DMS114 treated with DMSO at 0.1 percent for 48 hours (cell line): ENCODE data around the gene SHOC2.
A peak's percentile ranks its signal among the peaks of the same experiment; 100 is the strongest.
"Not testable (repeated sequence)": the region's sequence is repeated elsewhere in the genome, so short reads cannot be mapped to it uniquely, and the experiment has no call there.

ENCODE experiments used
- DNase-seq: peaks from one replicate; lab custom pipeline; 2025; ENCODE audit not compliant: unreplicated experiment; lab: John Stamatoyannopoulos, UW

The SHOC2 gene

DNA sequence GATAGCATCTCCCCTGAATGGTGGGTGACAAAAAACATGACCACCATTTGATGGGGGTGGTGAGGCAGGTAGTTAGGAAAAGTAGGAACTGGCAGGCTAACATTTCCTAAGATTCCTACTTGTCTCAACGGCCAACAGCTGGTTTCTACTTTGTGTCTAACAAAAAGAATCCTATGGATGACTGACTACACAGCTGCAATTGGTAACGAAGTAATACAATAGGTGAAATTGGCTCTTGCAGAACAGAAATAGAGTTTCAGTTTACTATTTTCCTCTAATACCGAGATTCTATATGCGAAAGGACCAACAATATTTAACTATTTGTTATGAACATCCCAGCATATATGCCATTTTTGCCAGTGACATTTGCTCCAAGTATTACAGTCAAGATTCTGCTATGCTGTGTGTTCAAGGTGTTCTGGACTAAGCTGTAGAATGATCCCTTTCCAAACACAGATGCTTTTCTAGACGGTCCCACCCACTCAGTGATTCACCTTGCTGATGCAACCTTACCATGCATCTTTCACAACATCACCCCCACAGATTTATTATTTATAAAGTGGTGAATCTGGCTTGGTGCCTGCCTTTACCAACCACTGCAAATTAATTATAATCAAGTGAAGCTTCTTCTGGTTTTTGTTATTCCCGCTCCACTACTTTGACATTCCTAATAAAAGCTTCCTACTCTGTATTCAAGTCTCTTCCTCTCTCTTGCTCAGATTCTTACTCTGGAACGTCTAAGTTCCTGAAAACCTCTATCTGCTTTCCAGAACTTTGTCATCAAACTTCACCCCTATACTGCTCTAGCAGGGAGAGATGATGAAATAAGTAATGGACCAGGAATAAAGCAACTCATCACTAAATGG is 17.2 kb upstream of the SHOC2 start:
- DNase-seq, result no peak

DNA sequence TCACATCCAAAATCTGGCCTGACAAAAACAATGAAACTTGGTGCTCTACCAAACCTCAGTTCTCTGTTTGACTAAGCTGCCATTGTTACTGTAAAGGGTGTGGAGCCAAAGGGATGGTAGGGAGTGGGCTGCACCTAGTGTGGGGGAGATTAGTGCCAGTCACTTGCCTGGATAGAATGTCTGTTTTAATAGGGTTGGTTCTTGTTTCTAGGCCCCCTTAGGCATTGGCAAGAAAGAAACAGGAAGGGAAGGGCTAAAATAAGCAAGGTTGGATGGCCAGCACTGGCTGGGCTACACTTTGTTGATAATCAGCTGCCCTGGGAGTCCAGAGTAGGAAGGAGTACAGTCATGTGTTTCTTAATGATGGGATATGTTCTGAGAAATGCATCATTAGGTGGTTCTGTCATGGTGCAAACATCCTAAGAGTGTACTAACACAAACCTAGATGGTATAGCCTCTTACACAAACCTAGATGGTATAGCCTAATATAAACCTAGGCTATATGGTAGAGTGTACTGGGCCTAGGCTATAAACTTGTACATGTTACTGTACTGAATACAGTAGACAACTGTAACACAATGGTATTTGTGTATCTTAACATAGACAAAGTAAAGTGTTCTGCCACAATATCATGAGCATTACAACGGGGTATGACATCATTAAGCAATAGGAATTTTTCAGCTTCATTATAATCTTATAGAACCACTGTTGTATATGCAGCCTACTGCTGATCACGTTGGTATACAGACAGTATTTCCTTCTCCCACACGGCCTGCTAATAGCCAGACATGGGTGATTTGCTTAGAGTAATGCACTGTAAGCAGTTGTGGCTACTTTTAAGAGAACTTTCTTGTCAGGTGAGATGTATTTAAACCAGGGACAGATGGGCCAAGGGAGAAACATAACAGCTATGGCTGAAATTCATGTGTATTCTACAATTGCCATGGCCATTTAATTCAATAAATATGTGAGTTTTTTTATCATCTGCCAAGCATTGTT is 15.8 kb upstream of the SHOC2 start:
- no peak for DNase-seq

DNA sequence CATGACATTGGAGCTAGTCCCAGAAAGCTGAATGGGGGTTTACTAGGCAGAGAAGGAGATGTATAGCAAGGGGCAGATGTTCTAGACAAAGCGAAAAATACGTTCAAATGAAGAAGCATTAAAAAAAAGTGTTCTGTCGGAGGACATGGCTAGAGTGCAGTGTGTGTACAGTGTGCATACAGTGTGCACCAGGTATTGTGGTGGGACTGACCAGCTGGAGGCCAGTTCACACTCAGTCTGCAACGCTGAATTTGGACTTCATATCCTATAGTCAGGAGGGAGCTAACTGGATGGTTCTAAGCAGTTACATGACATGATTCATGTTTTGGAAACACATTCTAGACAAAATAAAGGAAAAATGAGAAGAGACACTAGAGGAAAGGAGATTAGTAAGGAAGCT is 9.3 kb upstream of the SHOC2 start:
- DNase-seq, result no peak

DNA sequence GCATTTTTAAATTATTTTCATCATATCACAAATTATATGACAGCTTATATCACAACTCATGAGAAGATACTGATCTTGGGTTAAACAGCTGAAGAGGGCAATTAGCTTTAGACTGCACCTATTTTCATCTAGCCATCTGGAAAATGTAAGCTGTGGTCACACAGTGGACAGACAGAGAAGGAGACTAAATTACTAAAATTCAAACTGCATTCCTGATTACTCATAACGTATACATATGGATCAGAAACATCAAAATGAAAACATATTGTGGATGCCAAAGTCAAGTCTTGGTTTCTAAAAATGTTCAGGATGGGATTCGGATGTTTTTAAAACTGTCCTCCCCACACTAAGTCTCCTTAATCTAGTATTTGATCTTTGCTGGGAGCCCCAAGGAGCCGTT is 7.0 kb upstream of the SHOC2 start:
- DNase-seq, result no peak

DNA sequence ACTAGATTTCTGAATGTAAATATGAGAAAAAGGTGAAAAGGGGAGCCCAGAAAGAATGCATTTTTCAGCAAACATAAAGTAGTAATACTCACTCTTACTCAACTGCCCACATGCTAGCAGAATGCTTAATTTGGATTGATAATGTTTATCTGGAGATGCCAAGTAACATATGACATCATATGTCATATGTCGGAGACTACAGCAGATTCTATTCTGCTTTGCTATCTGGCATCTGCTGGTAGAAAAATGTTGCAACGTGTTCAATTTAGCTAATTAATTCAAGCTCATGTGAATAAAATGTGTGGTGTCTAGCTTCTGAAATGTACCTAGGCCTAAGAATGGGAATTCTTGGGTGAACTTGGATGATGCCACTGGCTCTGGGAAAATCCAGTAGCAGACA is 5.0 kb upstream of the SHOC2 start:
- DNase-seq, result no peak

DNA sequence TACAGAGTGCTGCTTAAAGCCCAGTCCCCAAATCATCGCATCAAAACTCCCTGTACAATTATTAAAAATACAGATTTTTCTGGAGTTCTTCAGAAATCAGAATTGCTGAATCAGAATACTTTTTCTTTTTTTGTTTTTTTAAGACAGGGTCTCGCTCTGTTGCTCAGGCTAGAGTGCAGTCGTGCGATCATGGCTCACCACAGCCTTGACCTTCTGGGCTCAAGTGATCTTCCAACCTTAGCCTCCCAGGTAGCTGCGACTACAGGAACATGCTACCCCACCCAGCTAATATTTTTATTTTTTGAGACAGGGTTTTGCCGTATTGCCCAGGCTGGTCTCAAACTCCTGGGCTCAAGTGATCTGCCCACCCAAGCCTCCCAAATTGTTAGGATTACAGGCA is 4.4 kb upstream of the SHOC2 start:
- no peak for DNase-seq

DNA sequence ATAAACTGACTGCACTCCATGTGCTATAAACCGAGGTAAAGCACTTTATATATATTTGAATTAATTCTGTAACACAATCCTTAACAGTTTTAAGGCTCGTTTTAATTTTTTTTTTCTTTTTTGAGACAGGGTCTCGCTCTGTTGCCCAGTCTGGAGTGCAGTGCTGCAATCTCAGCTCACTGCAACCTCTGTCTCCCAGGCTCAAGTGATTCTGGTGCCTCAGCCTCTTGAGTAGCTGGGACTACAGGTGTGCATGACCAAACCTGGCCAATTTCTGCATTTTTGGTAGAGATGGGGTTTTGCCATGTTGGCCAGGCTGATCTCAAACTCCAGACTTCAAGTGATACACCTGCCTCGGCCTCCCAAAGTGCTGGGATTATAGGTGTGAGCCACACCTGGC is 3.8 kb upstream of the SHOC2 start:
- not testable (repeated sequence) for DNase-seq

DNA sequence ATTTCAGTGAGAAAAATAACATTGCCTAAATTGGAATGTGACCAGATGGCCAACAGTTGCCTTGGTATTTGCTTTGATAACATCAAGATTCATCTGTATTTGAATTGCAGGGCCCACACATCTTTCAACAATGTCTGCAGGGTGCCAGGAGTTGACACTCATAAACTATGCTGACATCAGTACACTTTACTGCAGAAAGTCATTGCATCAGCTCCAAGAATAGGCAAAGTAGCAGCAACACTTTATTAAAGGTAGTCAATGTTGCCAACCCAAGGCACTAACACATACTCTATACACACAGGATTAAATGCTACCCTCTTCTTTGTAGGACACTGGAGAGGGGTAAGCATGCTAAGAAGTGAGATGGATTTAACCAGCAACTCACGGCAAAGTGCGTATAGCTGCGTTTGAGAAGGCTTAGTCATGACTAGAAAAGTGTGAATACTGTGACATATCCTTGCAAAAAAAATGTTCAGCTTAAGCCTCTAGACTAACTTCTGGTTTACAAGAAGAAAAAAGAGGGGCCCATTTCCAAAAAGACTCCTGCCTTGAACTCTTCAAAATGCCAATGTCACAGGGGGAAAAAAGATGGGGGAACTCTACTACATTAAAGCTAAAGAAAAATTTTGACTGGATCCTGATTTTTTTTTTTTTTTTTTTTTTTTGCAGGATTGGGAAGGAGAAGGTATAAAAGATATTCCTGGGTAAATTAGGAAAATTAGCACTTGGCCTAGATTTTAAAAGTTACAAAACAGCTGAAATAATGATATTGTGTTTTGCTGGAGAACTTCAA is 2.7 kb upstream of the SHOC2 start:
- no peak for DNase-seq

DNA sequence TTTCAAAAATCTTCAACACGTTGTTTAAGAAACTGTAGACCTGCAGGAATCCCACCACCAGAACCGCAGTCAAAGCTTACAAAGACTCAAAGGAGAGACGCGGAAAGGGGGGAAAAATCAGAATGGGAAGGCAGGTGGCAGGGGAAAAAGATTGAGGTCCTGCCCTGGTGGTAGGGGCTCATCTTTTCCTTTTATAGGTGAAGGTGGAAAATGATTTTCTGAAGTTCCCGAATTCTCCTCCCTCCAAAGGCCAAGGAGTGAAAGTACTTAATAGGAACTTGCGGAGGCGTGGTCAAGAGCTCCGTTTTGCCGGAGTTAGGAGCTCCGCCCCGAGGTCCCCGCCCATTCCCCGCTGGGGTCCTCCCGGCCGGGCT is 1.1 kb upstream of the SHOC2 start:
- DNase-seq, result peak; percentile 90

DNA sequence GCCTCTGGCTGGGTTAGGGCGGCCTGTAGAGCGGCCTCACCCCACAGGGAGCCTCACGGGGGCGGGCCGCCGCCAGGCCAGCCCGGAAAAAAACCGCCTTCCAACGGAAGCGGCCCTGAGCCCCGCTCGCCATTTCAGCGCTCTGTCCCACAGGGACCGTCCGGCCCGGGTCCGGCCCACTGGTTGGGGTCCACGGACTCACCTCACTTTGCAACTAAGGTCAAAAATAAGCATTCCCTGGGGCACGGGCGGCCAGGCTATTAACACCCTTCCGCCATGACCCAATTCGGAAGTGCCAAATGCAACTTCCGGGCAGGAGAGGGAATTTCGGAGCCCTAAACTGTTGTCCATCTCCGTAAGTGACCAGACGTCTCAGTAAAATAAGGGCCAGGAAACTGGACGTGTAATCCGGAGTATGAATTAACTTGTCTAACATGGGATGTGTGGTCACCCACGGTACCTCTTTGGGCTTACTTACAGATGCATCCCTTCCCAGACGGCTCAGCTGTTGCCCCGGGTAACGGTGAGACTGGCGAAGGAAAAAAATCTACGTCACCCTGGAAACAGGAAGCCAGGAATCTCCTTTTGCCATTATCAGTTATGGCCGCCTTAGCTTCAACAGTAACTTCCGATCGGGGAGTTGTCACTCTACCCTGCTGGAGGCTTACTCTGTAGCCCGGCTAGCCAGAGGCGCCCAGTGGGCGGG is 608 bp upstream of the SHOC2 start, which contains the start of gene BBIP1:
TSS of gene BBIP1 (minus strand) at position 538 of the 706 bp plus-strand sequence. CDS start 1,023 bp downstream, outside the sequence.
- DNase-seq, result peak; percentile 100

DNA sequence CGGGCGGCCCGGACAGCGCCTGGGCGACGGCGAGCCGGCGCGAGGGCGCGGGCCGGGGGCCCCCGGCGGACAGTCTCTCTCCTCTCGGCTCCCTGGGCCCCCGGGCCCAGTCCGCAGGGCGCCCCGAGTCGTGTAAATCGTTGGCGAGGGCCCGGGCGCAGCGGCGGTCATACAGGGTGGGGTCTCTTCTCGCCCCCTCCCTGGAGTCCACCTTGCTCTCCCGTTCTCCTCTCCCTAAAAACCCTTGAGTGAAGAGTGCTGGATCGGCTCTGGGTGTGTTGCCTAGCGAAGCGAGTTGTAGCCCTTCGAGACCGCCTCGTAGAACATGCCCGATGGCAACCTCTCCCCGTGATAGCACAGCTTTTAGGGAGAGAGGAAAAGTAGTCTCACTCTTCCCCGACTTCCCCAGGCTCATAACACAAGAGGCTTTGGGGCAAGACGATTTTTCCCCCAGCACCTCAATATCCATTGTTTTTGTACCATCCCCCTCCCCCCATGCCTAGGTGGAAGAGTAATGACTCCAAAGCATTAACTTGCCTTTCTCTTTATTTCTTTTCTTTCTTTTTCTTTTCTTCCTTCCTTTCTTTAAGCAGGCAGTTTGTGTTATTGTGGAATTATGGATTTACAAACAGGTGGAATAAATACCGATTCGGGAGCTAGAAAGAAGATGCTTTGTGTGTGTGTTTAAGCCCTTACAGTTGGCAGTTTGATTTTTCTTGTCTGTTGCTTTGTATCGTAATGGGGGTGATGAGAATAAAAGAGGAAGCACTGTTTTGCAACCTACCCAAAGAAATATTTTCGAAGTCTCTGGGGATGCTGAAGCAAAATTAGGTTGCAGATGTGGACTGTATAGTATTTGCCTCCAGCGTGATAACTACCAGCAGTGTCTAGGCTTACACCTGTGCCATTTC is 822 bp downstream of the SHOC2 start:
- DNase-seq, result peak; percentile 59

DNA sequence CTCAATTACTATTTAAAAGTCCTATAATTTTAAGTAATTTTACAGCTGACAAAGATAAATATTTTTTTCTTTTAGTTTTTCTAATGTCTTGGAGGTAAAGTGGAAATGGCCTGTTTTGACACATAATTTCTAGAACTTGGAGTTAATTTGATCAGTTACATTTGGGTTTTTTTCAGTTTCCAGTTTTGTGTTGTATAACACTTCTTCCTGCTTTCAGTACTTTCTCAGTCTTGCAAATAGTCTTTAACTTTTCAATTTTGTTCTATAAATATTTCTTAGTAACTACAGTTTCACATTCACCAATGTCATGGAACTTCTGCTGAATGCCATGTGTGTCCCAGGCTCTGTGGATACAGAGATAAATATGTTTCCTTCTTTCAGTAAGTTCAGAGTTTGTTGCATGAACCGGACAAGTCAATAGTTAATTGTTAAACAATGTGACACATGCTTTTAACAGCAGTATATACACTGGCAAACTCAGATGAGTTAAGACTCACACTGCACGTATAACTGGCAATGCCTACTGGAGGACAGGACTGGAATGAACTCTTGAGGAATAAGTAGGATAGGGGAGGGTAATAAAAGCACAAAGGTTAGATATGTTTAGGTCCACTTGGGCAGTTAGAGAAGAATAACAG is 4.6 kb downstream of the SHOC2 start:
- no peak for DNase-seq

DNA sequence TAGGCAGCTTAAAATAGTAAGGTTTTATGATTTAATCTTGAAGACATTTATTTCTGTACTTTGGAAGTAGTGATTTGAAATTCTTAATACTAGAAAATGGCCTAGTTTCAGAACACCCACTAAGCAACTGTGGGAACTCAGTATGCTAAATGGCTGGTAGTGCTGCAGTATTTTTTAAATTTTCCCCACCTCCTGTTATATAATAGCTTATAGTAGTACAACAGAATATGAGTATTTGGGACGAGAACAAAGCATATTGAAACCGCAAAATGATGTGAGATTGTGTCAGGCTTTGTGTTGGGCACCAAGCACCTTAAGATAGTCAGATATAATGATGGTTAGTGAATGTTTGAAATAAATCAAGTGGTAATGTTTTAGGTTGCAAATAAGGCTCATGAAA is 8.1 kb downstream of the SHOC2 start:
- no peak for DNase-seq

DNA sequence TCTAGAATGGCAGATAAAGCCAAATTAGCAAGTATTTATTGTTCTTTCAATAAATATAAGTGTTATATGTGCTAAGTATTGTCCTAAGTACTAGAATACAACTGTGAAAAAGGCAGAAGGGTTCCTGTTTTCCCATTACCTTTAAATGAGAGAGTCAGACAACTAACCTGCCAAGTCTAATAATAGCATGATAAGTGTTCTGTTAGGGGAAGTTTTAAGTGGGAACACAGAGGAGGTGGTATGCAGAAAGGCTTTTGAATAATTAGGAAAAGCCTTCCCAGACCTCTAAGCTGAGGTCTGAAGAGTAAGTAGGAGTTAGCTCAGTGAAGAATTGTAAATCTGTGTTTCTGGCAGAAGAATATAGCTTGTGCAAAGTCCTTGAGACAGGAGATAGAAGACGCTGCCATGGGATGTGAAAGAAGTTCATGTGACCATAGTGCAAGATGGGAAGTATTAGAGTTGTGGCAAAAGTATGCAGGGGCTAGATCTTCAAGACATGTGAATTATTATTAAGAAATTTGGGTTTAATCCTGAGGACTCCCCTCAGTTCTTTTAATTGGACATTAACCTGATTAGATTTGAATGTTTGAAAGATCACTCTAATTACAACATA is 12.5 kb downstream of the SHOC2 start:
- no peak for DNase-seq

DNA sequence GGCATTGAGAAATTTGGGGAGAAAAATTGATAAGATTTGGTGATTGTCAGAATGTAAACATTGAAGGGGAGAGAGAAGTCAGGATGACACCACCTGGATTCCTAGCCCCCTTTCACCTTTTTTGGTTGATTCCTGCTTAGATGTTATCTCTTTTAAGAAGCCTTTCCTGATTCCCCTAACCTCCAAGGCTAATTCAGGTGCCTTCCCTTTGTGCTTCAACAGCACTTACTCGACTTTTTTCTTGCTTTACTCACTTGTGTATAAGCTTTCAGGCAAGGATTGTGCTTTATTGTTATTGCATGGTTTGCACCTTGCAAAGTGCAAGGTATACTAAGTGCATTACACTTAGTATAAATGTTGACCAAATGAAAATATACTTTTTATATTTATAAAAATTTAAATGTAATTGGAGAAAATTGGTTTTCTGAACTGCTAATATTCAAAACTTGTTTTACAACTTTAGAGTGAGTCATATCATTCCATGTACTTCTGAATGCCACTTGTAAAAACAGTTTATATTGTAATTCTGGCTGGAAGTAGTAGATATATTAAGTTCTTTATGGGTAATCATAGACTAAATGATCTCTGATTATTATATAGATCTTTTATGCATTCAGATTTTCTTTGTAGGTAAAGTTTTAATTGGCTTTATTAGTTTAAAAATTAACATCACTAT is 13.2 kb downstream of the SHOC2 start:
- DNase-seq, result no peak

DNA sequence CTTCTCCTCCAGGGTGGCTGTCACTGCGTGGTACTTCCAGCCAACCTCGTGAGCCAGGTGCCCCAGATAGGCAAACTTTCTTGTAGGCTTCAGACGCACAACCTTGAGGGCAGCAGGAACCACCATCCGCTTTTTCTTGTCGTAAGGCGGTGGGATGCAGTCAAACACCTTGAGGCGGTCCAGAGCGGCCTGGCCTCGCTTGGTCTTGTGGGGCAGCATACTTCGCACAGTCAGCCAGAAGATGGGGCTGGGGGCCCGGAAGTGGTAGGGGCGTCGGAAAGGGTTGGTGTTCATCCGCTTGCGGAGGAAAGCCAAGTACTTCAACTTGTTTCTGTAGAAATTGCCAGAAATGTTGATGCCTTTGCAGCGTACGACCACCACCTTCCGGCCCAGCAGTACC is 17.4 kb downstream of the SHOC2 start:
- no peak for DNase-seq

DNA sequence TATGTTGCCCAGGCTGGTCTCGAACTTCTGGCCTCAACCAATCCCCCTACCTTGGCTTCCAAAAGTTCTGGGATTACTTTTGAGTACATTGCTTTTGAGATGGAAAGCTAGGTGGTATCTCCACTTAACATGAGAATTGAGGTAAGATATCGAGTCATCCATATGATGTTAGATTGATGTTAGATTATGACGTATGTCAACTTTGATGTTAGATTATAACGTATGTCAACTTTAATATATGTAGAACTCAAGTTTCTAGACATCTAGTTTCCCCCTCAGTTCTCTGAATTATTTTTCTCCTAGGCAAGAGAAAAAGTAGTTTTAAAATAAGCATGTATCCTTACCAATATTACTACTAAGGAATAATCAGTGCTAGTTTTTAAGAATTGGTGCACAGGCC is 20.0 kb downstream of the SHOC2 start:
- DNase-seq, result no peak
